Measurements from ENCODE around the gene SPCS1. TPM values are rescaled to one million over a fixed set of nuclear protein-coding genes. Genes with fewer than 3 reads are reported as not detected.

The SPCS1 gene
- total RNA-seq, 1 donor from 2014 or later = 82.7 TPM

GRCh38 chr3:52683611-52684010 lies 22.3 kb upstream of the SPCS1 start:
- peak overlapping the region; percentile 76 for H3K27ac Mint-ChIP-seq

GRCh38 chr3:52684184-52684583 lies 21.7 kb upstream of the SPCS1 start:
- Mint-ChIP-seq H3K9me3 (no peaks in the 10 kb centered on the region), H3K27ac (peak overlapping the region; percentile 96), H3K36me3 (peaks cover 16% of the 10 kb centered on the region), H3K4me1 (peaks cover 44% of the 10 kb centered on the region), H3K27me3 (ENCODE audit: low read depth) (no peaks in the 10 kb centered on the region), H3K4me3 (peak overlapping the region; percentile 83)
- no peak for DNase-seq (ENCODE audit: low spot score in 2 of 2, unreplicated experiment in 2 of 2)
- TF ChIP-seq CTCF (IDR thresholded peaks at IDR 0.05; ENCODE audit: unreplicated experiment) = no peak

More at GRCh38 chr3:52683611-52684010, 22.3 kb upstream of the SPCS1 start:
- Mint-ChIP-seq H3K9me3 (no peaks in the 10 kb centered on the region), H3K36me3 (peaks cover 15% of the 10 kb centered on the region), H3K4me3 (peak overlapping the region; percentile 83), H3K4me1 (peaks cover 43% of the 10 kb centered on the region), H3K27me3 (ENCODE audit: low read depth) (no peaks in the 10 kb centered on the region)
- no peak for DNase-seq (ENCODE audit: low spot score in 2 of 2, unreplicated experiment in 2 of 2)
- TF ChIP-seq CTCF (IDR thresholded peaks at IDR 0.05; ENCODE audit: unreplicated experiment) = no peak

GRCh38 chr3:52685285-52685708 lies 20.6 kb upstream of the SPCS1 start:
- TF ChIP-seq CTCF (IDR thresholded peaks at IDR 0.05; ENCODE audit: unreplicated experiment) = no peak
- DNase-seq (ENCODE audit: low spot score in 2 of 2, unreplicated experiment in 2 of 2) = peak in 1 of 2 experiments; percentile 54
- Mint-ChIP-seq H3K27me3 (ENCODE audit: low read depth) (no peaks in the 10 kb centered on the region), H3K4me1 (peaks cover 44% of the 10 kb centered on the region), H3K9me3 (no peaks in the 10 kb centered on the region), H3K36me3 (peaks cover 22% of the 10 kb centered on the region), H3K4me3 (peak overlapping the region; percentile 83), H3K27ac (peak overlapping the region; percentile 96)

- H3K4me1 Mint-ChIP-seq = peaks cover 44% of the 10 kb centered on the region
- peak within 1 kb of the TSS; percentile 98 for H3K27ac Mint-ChIP-seq
- H3K27me3 Mint-ChIP-seq (ENCODE audit: low read depth) = no peaks in the 10 kb centered on the region
- peaks cover 28% of the 10 kb centered on the region for H3K36me3 Mint-ChIP-seq
- H3K4me3 Mint-ChIP-seq = peak within 1 kb of the TSS; percentile 95
- no peak for TF ChIP-seq CTCF (IDR thresholded peaks at IDR 0.05; ENCODE audit: unreplicated experiment)
- DNase-seq (ENCODE audit: low spot score in 2 of 2, unreplicated experiment in 2 of 2) = peak; percentile 88 to 90
- no peaks in the 10 kb centered on the region for H3K9me3 Mint-ChIP-seq
Measured at GRCh38 chr3:52685709-52686691, 19.9 kb upstream of the SPCS1 start, which contains the start of the genes GNL3 and PBRM1. Gene GNL3, plus strand, starts transcription at chr3:52686032. Its CDS starts 61 bp downstream, at chr3:52686093. Gene PBRM1, minus strand, starts transcription at chr3:52685913.

GRCh38 chr3:52688266-52688665 lies 17.6 kb upstream of the SPCS1 start:
- Mint-ChIP-seq H3K36me3 (peaks cover 39% of the 10 kb centered on the region), H3K4me3 (no peak overlapping the region), H3K27ac (peak overlapping the region; percentile 7), H3K9me3 (no peaks in the 10 kb centered on the region), H3K4me1 (peaks cover 31% of the 10 kb centered on the region), H3K27me3 (ENCODE audit: low read depth) (no peaks in the 10 kb centered on the region)
- DNase-seq (ENCODE audit: low spot score in 2 of 2, unreplicated experiment in 2 of 2) = no peak
- TF ChIP-seq CTCF (IDR thresholded peaks at IDR 0.05; ENCODE audit: unreplicated experiment) = no peak

Data from mesothelial cell of epicardium (in vitro differentiated cells).